ENCODE data around the gene MZF1. TPM values are rescaled to one million over a fixed set of nuclear protein-coding genes. Genes with fewer than 3 reads are reported as not detected.

MZF1 gene
- total and polyA plus RNA-seq, 2 donors (not counting 3 experiments of a cell fraction or from before 2014, with no cell fraction given): 26.4 to 30.8 TPM

- no peak overlapping the region for H3K4me2 ChIP-seq (ENCODE audit: insufficient read depth, low read length)
- dilution Hi-C loops (cut with MboI; ENCODE audit: extremely low pct_ligation_motif_present, low sequenced_read_pairs) (no loop called here), intact Hi-C loops (cut with micrococcal nuclease) (no loop called here)
- no peak overlapping the region for H3K27ac ChIP-seq (ENCODE audit: insufficient read depth, low read depth, low read length)
- peaks cover 5 to 15% of the 10 kb centered on the region in 2 experiments for H3K27me3 ChIP-seq (ENCODE audit: control insufficient read depth in 2 of 2, insufficient read depth in 2 of 2, low read length in 2 of 2)
- ChIA-PET CTCF (no interaction called here), POLR2A (no interaction called here)
- H3K9ac ChIP-seq (replicated peaks; ENCODE audit: extremely low read depth, insufficient read depth, low read length): no peak overlapping the region
- FAIRE-seq: no peak
- no peak for DNase-seq (ENCODE audit: low read depth, low spot score)
- no TSS peak for BruUV-seq (replicated peaks)
- H3K4me1 ChIP-seq (ENCODE audit: control insufficient read depth, extremely low read depth, insufficient read depth, low read length): peaks cover 15% of the 10 kb centered on the region
- no peaks in the 10 kb centered on the region for H3K9me1 ChIP-seq (replicated peaks; ENCODE audit: control insufficient read depth, extremely low read depth, insufficient read depth, low read length)
- peaks cover 0 to 9% of the 10 kb centered on the region in 2 experiments for H3K36me3 ChIP-seq (ENCODE audit: control insufficient read depth in 2 of 2, extremely low read depth in 1 of 2, insufficient read depth in 2 of 2, low read length in 2 of 2)
- H3K79me2 ChIP-seq (ENCODE audit: control insufficient read depth, insufficient read depth, low read length): no peaks in the 10 kb centered on the region
- H3K4me3 ChIP-seq (replicated peaks in 1 of 3; ENCODE audit: insufficient read depth in 1 of 3, low read depth in 1 of 3, low read length in 3 of 3): no peak overlapping the region
- no peak overlapping the region for H2AFZ ChIP-seq (ENCODE audit: low read depth, low read length)
- H3K9me3 ChIP-seq (replicated peaks; ENCODE audit: control insufficient read depth, insufficient read depth, low read length): no peaks in the 10 kb centered on the region
- no peaks in the 10 kb centered on the region for H4K20me1 ChIP-seq (replicated peaks; ENCODE audit: control insufficient read depth, extremely low read depth, insufficient read depth, low read length)
- no peak for TF ChIP-seq MAX (IDR thresholded peaks at IDR 0.05; ENCODE audit: insufficient read depth, insufficient read length)
- TF ChIP-seq CTCF (IDR thresholded peaks at IDR 0.05; ENCODE audit: extremely low read depth in 1 of 2, insufficient read depth in 1 of 2, low read depth in 1 of 2, low read length in 2 of 2): no peak
- TF ChIP-seq MYC (IDR thresholded peaks at IDR 0.05; ENCODE audit: low read depth, low read length): no peak
- TF ChIP-seq EZH2 (IDR thresholded peaks at IDR 0.05; ENCODE audit: borderline replicate concordance, low read depth, low read length, severe bottlenecking): no peak
- TF ChIP-seq POLR2A (IDR thresholded peaks at IDR 0.05; ENCODE audit: low read depth, low read length): no peak
- no peak for TF ChIP-seq JUN (IDR thresholded peaks at IDR 0.05; ENCODE audit: borderline replicate concordance, insufficient read depth, insufficient read length, low read depth)
- TF ChIP-seq FOS (IDR thresholded peaks at IDR 0.05; ENCODE audit: borderline replicate concordance, insufficient read depth, low read length): no peak
- no peak for TF ChIP-seq POLR2AphosphoS5 (IDR thresholded peaks at IDR 0.05; ENCODE audit: insufficient read depth, low read depth, low read length)
- no peak for TF ChIP-seq GATA2 (IDR thresholded peaks at IDR 0.05; ENCODE audit: insufficient read depth, insufficient read length, low read depth, low read length)
Measured at GRCh38 chr19:58566989-58567388, 6.1 kb downstream of the MZF1 start.
